Measurements from ENCODE around the gene CA10.

CA10 gene

DNA sequence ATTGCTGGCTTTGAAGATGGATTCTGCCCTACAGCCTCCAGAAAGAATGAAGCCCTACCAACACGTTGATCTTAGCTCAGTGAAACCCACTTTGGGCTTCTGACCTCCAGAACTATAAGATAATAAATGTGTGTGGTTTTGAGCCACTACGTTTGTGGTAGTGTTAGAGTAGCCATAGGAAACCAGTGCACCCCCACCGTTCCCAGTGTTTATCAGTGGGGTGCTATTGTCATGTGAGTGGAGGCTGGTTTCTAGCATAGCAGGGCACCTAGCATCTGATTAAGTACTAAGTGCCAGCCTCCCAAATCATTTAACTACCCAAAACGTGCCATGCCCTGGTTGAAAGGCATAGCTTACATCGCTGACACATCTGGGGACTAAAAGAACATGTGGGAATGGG lies 474.3 kb downstream of the CA10 start:
- Histone ChIP-seq H3K27ac (ENCODE audit: low read length) (no peak overlapping the region), H3K36me3 (ENCODE audit: insufficient read depth, low read depth, low read length) (no peaks in the 10 kb centered on the region), H3K9me3 (ENCODE audit: insufficient read depth, low read depth, low read length) (no peaks in the 10 kb centered on the region), H3K4me3 (ENCODE audit: low read length) (no peak overlapping the region), H3K4me1 (ENCODE audit: insufficient read depth, low read length) (no peaks in the 10 kb centered on the region; the same call in 1 of the 2 replicates), H3K27me3 (ENCODE audit: insufficient read depth, low read length) (no peaks in the 10 kb centered on the region), H3K9ac (ENCODE audit: low read depth, low read length) (no peak overlapping the region)

DNA sequence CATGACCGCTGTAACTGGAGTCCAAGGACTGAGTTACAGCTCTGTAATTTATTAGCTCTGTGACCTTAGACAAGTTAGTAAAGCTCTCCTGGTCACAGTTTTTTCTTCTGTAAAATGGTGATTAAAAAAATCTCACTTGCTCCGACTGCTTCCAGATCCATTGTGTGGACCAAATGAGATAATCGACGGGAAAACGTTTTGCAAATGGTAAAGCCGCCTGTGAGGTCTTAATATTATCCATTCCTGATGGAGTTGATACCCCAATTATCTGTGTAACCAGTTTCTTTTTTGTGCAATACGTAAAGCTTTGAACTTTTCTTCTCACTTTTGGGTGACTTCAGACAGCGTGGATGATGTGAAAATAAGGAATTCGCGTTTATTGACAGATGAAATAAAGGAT lies 475.2 kb downstream of the CA10 start:
- Histone ChIP-seq H3K4me1 (ENCODE audit: insufficient read depth, low read length) (no peaks in the 10 kb centered on the region; the same call in 1 of the 2 replicates), H3K36me3 (ENCODE audit: insufficient read depth, low read depth, low read length) (no peaks in the 10 kb centered on the region), H3K27ac (ENCODE audit: low read length) (no peak overlapping the region), H3K4me3 (ENCODE audit: low read length) (no peak overlapping the region), H3K9ac (ENCODE audit: low read depth, low read length) (no peak overlapping the region), H3K27me3 (ENCODE audit: insufficient read depth, low read length) (no peaks in the 10 kb centered on the region), H3K9me3 (ENCODE audit: insufficient read depth, low read depth, low read length) (no peaks in the 10 kb centered on the region)

DNA sequence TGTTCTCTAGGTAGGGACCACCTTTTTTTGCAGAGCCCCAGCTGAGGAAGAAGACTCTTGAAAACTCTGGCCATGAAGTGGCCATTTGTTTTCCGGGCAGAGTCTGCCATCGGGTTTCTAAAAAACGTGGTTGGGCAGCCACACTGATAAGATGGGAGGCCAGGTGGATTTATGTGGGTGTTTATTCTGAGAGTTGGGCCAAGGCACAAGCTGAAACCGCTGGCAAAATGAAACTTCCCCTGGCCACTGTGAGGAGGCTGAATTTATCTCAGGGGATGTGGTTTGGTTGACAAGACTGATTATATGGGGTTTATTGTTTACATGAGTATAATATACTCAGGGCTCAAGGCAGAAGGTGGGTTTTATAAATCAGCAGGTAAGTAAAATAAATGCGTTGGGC lies 476.4 kb downstream of the CA10 start:
- Histone ChIP-seq H3K4me1 (ENCODE audit: insufficient read depth, low read length) (no peaks in the 10 kb centered on the region; the same call in 1 of the 2 replicates), H3K9me3 (ENCODE audit: insufficient read depth, low read depth, low read length) (no peaks in the 10 kb centered on the region), H3K9ac (ENCODE audit: low read depth, low read length) (no peak overlapping the region), H3K27me3 (ENCODE audit: insufficient read depth, low read length) (no peaks in the 10 kb centered on the region), H3K4me3 (ENCODE audit: low read length) (no peak overlapping the region), H3K27ac (ENCODE audit: low read length) (no peak overlapping the region), H3K36me3 (ENCODE audit: insufficient read depth, low read depth, low read length) (no peaks in the 10 kb centered on the region)

DNA sequence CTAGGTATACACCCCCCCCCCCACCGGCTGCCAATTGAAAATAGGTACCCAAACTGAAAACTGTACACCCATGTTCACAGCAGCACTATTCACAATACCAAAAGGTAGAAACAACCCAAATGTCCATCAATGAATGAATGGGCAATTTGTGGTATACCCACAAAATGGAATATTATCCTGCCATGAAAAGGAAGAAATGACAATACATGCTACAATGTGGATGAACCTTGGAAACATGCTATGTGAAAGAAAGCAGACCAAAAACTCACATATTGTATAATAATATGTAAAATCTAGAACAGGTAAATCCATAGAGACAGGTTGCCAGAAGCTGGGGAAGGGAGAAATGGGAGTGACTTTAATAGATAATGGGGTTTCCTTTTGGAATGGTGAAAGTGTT lies 480.6 kb downstream of the CA10 start:
- H3K9ac ChIP-seq (ENCODE audit: low read depth, low read length), result no peak overlapping the region
- no peaks in the 10 kb centered on the region for H3K9me3 ChIP-seq (ENCODE audit: insufficient read depth, low read depth, low read length)
- H3K27ac ChIP-seq (ENCODE audit: low read length), result no peak overlapping the region
- no peaks in the 10 kb centered on the region for H3K36me3 ChIP-seq (ENCODE audit: insufficient read depth, low read depth, low read length)
- no peak overlapping the region for H3K4me3 ChIP-seq (ENCODE audit: low read length)
- H3K4me1 ChIP-seq (ENCODE audit: insufficient read depth, low read length), result no peaks in the 10 kb centered on the region
- H3K27me3 ChIP-seq (ENCODE audit: insufficient read depth, low read length), result no peaks in the 10 kb centered on the region

DNA sequence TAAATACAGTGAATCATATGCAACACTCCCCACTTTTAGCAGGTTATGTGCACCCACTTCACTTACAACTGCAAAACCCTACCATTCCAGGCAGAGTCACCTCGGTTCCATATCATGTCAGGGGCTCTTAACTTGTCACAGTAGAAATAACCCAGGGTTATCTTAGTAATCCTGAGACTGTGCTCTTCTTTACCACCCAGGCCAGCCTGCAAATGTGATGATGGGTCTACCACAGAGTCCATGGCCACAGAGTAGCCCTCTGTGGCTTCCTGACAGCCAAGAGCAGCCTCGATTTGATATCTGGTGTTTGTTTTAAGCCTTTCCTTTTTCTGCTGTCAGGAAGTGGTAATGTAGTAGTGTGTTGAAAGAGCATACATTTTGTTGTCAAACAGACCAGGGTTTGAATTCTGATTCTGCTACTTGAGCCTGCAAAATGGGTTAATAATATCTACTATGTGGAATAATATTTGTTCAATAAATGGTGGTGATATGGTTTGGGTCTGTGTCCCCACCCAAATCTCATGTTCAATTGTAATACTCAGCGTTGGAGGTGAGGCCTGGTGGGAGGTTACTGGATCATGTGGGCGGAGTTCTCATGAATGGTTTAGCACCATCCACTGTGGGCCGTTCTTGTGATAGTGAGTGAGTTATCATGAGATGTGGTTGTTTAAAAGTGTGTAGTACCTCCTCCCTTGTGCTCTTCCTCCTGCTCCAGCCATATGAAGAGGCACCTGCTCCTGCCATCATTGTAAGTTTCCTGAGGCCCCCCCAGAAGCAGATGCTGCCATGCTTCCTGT lies 481.6 kb downstream of the CA10 start:
- H3K9me3 ChIP-seq (ENCODE audit: insufficient read depth, low read depth, low read length), result no peaks in the 10 kb centered on the region
- no peak overlapping the region for H3K9ac ChIP-seq (ENCODE audit: low read depth, low read length)
- H3K4me3 ChIP-seq (ENCODE audit: low read length), result no peak overlapping the region
- no peaks in the 10 kb centered on the region for H3K27me3 ChIP-seq (ENCODE audit: insufficient read depth, low read length)
- H3K36me3 ChIP-seq (ENCODE audit: insufficient read depth, low read depth, low read length), result no peaks in the 10 kb centered on the region
- H3K27ac ChIP-seq (ENCODE audit: low read length), result no peak overlapping the region
- H3K4me1 ChIP-seq (ENCODE audit: insufficient read depth, low read length), result no peaks in the 10 kb centered on the region

DNA sequence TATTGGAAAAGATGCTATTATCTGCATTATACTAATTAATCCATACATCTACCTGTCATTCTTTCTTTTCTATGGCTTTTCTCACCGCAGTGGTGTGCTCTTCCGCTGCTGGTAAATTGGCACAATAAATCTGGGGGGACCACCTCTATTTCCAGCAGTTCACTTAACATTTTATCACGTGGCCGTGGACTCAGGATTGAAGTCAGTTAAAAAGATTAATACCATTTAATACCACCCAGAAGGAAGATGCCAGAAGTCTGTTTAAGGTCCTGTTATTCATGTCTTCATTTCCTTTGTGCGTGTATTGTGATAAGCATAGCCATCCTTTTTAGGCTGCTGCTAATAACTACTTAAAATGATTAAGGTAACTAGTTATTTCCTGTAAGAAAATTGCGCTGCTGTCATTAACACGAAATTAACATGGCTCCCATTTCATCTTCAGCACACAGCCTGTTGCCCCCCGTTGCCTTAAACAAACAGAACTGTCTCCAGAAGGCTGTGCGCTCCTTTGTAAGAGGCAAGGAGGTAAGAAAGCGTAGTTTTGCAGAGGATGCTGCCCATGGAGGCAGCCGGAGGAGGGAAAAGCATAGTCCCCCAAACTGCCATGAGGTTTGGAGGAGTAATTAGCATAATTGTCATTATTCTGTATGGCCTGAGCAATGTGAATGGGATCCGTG lies 483.8 kb downstream of the CA10 start:
- Histone ChIP-seq H3K27ac (ENCODE audit: low read length) (no peak overlapping the region), H3K9ac (ENCODE audit: low read depth, low read length) (no peak overlapping the region), H3K9me3 (ENCODE audit: insufficient read depth, low read depth, low read length) (no peaks in the 10 kb centered on the region), H3K27me3 (ENCODE audit: insufficient read depth, low read length) (no peaks in the 10 kb centered on the region), H3K36me3 (ENCODE audit: insufficient read depth, low read depth, low read length) (no peaks in the 10 kb centered on the region), H3K4me1 (ENCODE audit: insufficient read depth, low read length) (no peaks in the 10 kb centered on the region), H3K4me3 (ENCODE audit: low read length) (no peak overlapping the region)

DNA sequence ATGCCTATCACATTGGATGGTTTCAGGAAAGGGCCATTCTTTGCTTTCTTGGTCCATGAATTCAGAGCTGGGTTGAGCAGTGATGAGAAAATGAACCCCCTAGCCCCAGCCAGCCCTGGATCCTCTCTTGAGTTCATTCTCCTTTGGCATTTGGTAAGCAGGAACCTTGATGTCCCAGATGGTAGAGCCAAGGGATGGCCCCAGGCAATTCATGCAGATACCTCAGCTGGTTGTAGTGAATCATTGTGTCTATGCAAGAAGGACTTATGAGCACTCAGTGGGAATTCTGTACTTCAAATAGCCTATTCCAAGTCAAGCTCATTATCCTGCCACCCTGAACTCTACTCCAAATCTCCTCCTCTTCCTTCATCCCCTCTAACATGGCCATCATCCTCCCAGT lies 485.4 kb downstream of the CA10 start:
- H3K27me3 ChIP-seq (ENCODE audit: insufficient read depth, low read length), result no peaks in the 10 kb centered on the region

DNA sequence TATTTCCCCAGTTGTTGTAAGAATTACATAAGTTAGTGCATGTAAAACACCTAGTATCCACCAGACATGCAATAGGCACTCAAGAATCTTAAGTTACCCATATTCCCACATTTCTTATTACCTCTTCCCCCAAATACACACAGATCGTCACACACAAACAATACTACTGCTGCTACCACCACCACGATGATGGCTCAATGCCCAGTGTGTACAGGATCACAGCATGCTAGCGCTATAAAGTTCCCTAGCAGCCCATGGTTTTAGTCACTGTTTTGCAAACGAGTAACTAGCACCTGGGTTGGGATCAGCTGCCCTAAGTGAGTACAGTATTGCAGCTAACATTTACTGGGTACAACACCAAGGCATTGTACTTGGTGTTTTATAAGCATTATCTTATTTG lies 486.4 kb downstream of the CA10 start:
- no peak overlapping the region for H3K4me3 ChIP-seq (ENCODE audit: low read length)
- H3K27ac ChIP-seq (ENCODE audit: low read length), result no peak overlapping the region
- peaks cover 7% of the 10 kb centered on the region for H3K9me3 ChIP-seq (ENCODE audit: insufficient read depth, low read depth, low read length)
- no peak overlapping the region for H3K9ac ChIP-seq (ENCODE audit: low read depth, low read length)
- no peaks in the 10 kb centered on the region for H3K4me1 ChIP-seq (ENCODE audit: insufficient read depth, low read length)
- no peaks in the 10 kb centered on the region for H3K36me3 ChIP-seq (ENCODE audit: insufficient read depth, low read depth, low read length)
- no peaks in the 10 kb centered on the region for H3K27me3 ChIP-seq (ENCODE audit: insufficient read depth, low read length)

More for the DNA sequence above, 485.4 kb downstream of the CA10 start:
- H3K9ac ChIP-seq (ENCODE audit: low read depth, low read length), result no peak overlapping the region
- no peak overlapping the region for H3K4me3 ChIP-seq (ENCODE audit: low read length)
- H3K36me3 ChIP-seq (ENCODE audit: insufficient read depth, low read depth, low read length), result no peaks in the 10 kb centered on the region
- peaks cover 4% of the 10 kb centered on the region for H3K9me3 ChIP-seq (ENCODE audit: insufficient read depth, low read depth, low read length)
- H3K27ac ChIP-seq (ENCODE audit: low read length), result no peak overlapping the region
- H3K4me1 ChIP-seq (ENCODE audit: insufficient read depth, low read length), result no peaks in the 10 kb centered on the region

DNA sequence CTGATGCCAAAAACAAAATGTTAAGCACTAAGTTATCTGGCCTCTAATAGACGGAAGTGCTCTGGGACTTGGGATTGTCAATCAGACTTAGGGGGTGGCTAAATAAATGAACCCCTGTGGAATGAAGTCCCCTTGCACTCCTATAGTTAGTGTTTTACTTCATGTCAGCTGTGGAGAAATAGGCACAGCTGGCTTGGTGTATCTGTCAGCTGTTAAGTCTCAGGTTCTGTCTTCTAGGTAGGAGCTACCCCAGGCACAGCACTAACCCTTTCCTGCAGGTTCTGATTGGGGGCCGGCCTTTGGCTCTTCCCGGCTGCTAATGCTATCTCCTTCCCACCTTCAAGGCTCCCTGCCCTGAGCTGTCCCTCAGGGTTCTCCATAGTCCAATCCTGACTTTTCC lies 487.6 kb downstream of the CA10 start:
- H3K9ac ChIP-seq (ENCODE audit: low read depth, low read length), result no peak overlapping the region
- no peak overlapping the region for H3K4me3 ChIP-seq (ENCODE audit: low read length)
- H3K27me3 ChIP-seq (ENCODE audit: insufficient read depth, low read length), result no peaks in the 10 kb centered on the region
- H3K4me1 ChIP-seq (ENCODE audit: insufficient read depth, low read length), result no peaks in the 10 kb centered on the region
- no peak overlapping the region for H3K27ac ChIP-seq (ENCODE audit: low read length)
- no peaks in the 10 kb centered on the region for H3K36me3 ChIP-seq (ENCODE audit: insufficient read depth, low read depth, low read length)
- H3K9me3 ChIP-seq (ENCODE audit: insufficient read depth, low read depth, low read length), result peaks cover 7% of the 10 kb centered on the region

DNA sequence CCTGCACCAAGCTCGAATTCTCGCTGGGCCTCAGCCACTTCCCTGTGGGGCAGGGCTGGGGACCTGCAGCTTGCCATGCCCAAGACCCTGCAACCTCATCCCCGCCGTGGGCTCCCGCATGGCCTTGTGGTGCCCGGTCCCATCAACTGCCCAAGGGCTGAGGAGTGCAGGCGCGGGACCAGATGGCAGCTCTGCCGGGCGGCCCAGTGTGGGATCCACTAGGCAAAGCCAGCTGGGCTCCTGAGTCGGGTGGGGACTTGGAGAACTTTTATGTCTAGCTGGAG lies 489.6 kb downstream of the CA10 start:
- H3K27ac ChIP-seq (ENCODE audit: low read length), result no peak overlapping the region
- H3K27me3 ChIP-seq (ENCODE audit: insufficient read depth, low read length), result no peaks in the 10 kb centered on the region
- H3K9me3 ChIP-seq (ENCODE audit: insufficient read depth, low read depth, low read length), result peaks cover 7% of the 10 kb centered on the region
- no peak overlapping the region for H3K4me3 ChIP-seq (ENCODE audit: low read length)
- H3K4me1 ChIP-seq (ENCODE audit: insufficient read depth, low read length), result no peaks in the 10 kb centered on the region
- H3K9ac ChIP-seq (ENCODE audit: low read depth, low read length), result no peak overlapping the region
- H3K36me3 ChIP-seq (ENCODE audit: insufficient read depth, low read depth, low read length), result no peaks in the 10 kb centered on the region

DNA sequence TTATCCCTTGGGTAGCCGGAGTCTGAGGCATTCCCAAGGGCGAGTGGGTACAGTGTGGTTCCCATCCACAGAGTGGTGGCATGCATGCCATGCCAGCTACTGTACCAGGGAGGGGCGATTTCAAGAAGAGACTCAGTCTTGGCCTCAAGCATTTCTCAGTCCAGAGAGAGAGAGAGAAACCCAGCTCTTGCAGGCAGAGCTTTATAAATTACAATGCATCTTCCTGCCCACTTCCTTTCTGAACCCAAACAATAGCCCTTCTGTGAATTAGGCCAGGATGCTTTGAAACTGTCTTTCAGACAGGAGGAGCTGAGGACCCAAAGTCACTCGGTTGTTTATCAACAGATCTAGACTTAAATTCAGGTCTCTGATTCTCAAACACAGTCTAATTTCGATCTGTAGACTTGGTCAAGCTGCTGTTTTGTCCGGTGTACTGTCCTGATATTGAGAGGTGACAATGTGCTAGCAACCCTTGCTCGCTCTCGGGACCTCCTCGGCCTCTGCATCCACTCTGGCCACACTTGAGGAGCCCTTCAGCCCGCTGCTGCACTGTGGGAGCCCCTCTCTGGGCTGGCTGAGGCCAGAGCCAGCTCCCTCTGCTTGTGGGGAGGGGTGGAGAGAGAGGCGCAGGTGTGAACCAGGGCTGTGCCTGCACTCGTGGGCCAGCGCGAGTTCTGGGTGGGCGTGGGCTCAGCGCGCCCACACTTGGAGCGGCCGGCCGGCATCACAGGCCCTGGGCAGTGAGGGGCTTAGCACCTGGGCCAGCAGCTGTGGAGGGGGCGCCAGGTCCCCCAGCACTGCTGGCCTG lies 490.2 kb downstream of the CA10 start:
- Histone ChIP-seq H3K27me3 (ENCODE audit: insufficient read depth, low read length) (no peaks in the 10 kb centered on the region), H3K9me3 (ENCODE audit: insufficient read depth, low read depth, low read length) (peaks cover 7% of the 10 kb centered on the region), H3K27ac (ENCODE audit: low read length) (no peak overlapping the region), H3K36me3 (ENCODE audit: insufficient read depth, low read depth, low read length) (no peaks in the 10 kb centered on the region), H3K4me3 (ENCODE audit: low read length) (no peak overlapping the region), H3K4me1 (ENCODE audit: insufficient read depth, low read length) (no peaks in the 10 kb centered on the region), H3K9ac (ENCODE audit: low read depth, low read length) (no peak overlapping the region)

DNA sequence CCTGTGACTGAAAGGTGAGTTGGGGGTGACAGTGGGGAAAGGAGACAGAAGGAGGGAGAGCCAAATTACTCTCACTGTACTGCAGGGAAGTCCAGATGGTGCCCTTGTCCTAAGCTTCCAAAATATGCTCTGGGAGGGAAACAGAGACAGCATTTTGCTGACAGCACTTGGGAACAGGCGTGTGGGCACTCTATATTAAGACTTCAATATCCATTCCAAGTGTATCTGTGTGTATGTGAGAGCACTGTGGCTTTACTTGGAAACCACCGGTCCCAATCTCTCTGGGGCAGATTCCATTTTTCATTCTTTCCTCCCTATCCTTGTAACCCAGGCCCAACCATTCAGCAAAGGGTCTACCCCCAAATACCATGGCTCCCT lies 490.8 kb downstream of the CA10 start:
- no peaks in the 10 kb centered on the region for H3K27me3 ChIP-seq (ENCODE audit: insufficient read depth, low read length)
- no peak overlapping the region for H3K9ac ChIP-seq (ENCODE audit: low read depth, low read length)
- H3K4me3 ChIP-seq (ENCODE audit: low read length), result no peak overlapping the region
- H3K4me1 ChIP-seq (ENCODE audit: insufficient read depth, low read length), result no peaks in the 10 kb centered on the region
- no peaks in the 10 kb centered on the region for H3K36me3 ChIP-seq (ENCODE audit: insufficient read depth, low read depth, low read length)
- no peak overlapping the region for H3K27ac ChIP-seq (ENCODE audit: low read length)
- peaks cover 7% of the 10 kb centered on the region for H3K9me3 ChIP-seq (ENCODE audit: insufficient read depth, low read depth, low read length)
